Amniotic stem cell (primary cell): Measurements from ENCODE around the gene IGF1.

Experiments used
- DNase-seq: peaks from one replicate; lab custom pipeline; 2025; lab: John Stamatoyannopoulos, UW

Gene IGF1

DNA sequence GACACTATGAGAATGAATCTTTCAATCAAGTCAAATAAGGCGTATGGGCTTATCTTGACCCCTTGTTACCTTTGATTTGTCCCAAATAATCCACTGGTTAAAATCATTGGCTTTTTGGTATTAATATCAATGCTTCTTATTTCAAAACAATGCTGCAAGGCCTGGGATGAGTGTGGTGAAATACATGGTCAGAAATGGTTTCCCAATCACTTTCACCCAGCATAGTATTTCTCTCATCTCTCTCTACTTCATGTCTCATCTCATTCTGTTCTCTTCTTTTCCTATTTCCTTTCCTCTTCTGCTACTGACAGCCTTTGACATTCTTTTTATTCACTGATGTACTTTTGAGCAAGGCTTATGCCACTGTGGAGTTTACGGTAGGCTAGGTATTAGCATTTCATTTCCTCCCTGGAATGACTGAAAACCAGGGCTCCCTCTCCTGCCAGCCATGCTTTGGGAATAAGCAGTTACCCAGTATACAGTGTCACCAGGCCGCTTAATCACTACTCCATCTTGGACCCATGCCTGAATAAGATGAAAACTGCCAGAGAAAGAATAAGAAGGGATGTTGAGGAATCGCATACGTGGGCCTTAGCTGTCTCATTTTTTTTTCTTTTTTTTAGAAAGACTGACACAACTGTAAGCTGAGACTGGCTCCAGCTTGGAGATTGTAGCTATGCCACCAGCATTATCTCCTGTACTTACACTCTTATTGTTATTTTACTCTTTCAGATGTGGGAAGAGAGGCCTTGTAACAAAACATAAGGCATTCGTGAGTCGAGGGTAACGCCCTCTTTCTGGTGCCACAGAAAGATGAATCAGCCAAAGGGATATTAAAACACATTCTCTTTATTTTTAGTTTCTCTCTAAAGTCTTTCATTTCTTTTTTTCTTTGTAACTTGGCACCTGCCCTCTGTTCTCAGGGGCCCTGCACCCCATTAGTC is 53.5 kb downstream of the IGF1 start:
- no peak for DNase-seq

DNA sequence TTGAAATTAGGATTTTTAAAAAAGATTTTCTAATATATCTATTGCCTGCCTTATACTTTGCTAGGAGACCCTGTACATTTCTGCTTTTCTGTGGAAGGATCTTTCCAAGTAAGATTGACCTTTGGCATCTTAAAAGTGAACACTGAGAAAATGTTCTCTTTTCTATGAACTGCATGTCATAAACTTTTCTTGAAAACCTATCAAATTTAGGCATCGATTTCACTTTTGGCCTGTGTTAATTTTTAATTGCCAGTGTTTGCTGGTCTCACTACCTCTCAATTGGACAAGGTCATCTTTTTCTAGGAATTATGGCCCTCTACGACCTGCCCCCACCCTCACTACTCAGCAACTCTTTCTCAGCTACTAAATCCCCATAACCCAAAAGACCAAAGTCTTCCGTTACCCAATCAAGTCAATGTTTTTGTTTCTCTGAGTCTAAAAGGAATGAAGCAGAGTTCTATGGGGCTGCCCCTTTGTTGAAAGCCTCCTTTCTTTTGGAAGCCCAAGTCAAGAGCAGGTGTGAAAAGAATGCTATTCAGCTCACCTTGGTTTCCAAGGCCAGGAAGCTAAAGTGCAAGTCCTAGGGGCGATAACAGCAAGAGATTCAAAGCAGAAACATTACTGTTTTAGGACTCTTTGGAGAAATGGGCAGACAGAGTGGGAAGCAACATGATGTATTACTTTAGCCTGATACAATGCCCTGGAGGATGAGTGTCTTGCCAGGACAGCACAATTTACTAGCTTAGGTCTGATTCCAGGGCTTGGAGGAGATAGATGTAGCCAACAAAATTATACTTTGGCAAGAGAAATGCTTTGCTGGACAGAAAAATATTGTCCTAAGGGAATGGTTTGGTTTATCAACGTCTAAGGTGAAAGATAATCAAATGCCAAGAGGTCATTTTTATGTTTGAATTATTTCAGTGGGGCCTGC is 55.0 kb downstream of the IGF1 start:
- DNase-seq: no peak

- DNase-seq: no peak
Observed at GRCh38 chr12:102423462-102423861, 56.9 kb downstream of the IGF1 start.

DNA sequence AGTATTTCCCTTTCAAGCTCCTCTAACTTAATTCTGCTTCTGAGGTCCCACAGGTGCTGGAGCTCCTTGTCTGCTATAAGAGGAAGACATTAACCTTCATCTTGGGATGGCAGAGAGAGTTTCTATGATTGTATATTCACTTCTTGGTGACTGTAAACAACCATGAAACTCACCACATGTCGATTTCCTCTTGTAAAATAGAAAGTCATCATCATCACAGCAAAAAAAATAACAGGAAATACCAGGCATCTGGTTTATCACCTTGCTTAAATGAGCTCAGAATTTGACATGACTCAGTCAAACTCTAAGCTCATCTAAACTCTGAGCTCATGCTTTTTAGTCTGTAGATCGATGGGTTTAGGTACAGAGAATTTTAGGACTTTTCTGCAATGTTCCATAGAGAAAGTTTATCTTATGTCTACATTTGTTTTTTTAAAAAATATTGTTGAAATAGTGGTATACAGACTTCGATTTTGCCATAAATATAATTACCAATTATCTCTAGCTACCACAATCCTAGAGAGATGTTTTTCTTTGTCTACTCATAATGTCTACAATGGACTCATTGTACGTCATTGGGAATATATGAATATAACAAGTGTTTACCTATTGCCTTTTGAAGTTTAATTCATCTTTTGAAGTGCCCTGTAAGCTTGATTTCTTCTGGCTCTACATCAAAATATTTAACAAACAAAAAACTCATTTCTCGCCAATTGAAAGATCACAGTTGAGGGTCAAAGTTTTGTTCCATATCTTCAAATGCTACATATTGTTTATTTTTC is 58.4 kb downstream of the IGF1 start:
- no peak for DNase-seq

- no peak for DNase-seq
Observed at GRCh38 chr12:102419094-102419764, 61.1 kb downstream of the IGF1 start.

GRCh38 chr12:102417055-102417454 is 63.3 kb downstream of the IGF1 start:
- no peak for DNase-seq

DNA sequence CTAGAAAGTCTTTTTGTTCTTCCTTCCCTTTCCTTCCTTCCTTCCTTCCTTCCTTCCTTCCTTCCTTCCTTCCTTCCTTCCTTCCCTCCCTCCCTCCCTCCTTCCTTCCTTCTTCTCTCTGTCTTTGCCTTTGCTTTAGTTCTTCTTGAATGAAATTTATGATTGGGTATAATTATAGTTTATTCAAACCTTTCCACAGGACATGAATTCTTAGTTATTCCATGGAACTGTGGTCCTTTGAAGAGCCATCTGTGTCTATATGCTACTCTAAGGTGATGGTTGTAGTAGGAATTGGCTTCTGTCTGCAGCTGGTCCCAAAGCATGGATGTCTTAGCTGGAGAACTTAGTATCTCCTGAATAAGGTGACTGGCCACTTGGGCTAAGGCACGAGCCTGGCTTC is 64.8 kb downstream of the IGF1 start:
- no peak for DNase-seq

DNA sequence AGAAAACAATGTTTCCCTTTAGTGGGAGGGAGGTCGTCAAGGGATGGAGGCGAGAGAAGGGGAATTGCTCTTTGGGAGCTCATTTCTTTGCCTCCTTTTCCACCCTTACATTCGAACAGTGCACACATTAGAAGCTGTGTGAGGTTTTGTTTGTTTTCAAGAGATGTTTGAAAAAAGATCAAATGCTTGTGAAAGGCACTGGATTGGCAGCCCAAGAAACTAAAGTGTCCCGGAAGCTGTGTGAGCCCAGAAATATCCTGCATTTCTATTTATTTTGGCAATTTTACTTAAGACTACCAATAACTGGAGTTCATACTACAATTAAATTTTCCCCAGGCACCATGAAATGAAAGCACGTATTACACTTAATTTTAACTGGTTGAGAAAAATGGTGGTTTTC is 67.0 kb downstream of the IGF1 start:
- DNase-seq: no peak

- DNase-seq: no peak
Observed at GRCh38 chr12:102410511-102410910, 69.9 kb downstream of the IGF1 start.

- DNase-seq: no peak
Observed at GRCh38 chr12:102408487-102409297, 71.7 kb downstream of the IGF1 start.

DNA sequence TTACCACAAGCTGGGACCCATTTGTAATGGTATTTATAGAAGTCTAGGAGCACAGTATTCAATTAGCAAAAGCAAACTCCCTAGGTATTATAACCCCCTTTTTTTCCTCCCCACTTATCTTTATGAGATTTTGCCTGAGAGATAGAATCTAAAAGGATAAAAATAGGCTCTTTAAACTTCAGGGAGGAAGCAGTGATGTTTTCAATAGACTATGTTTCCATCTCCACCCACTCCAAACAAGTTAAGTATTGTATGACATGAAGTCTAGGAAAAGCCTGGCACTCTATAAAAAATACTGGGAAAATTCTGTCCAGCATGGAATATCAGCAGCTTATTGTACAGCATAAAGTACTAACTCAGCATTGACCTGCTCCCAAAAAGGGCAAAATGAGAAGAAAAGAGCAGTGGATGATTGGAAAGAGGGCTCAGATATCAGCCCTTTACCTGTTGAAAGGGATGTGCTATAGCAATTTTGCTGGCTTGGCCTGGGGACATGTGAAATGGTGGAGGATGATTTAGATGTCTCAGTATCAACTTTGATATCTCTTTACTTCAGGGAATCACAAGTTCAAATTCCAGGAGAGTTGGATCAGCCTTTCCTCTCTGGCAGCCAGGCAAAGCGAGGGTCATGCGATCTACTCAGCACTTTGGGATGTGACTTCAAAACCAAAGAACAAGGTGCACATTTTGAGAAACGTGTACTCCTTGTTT is 72.4 kb downstream of the IGF1 start:
- DNase-seq: no peak

- no peak for DNase-seq
Observed at GRCh38 chr12:102406033-102406584, 74.3 kb downstream of the IGF1 start.

DNA sequence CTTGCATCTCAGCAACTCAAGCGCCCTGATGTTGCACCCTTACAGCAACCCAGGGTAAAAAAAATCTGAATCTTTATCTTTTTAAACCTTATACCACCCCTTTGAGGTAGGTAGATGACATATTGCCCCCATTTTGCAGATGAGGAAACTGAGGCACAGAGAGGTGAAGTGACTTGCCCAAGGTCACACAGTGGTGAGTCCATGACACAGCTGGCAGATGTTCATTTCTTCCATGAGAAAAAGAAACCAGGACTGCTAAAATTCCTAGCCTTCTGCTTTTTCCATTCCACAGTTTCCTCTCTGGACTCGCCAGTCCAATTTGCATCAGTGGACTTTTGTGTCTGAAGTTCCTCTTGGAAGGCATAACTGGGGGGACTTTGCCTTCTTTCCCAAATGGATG is 79.3 kb downstream of the IGF1 start:
- no peak for DNase-seq

- no peak for DNase-seq
Observed at GRCh38 chr12:102399653-102400052, 80.7 kb downstream of the IGF1 start.

GRCh38 chr12:102396276-102396675 is 84.1 kb downstream of the IGF1 start:
- no peak for DNase-seq

DNA sequence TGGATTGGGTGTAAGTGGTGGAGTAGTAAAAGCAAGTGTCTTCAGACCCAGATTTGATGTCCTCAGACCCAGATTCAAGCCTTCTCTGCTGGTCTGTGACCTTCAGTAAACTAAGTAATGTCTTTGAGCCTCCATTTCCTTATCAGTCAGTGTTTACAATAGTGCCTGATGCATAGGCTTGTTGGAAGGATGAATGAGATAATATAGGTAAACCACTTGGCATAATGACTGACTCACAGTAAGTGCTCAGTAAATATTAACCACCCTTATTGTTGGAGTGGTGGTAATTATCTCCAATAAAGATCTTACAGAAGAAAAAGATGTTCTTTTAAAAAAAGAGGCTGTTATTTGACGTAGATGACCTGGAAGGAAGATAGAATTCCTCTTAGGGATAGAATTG is 86.2 kb downstream of the IGF1 start:
- no peak for DNase-seq

DNA sequence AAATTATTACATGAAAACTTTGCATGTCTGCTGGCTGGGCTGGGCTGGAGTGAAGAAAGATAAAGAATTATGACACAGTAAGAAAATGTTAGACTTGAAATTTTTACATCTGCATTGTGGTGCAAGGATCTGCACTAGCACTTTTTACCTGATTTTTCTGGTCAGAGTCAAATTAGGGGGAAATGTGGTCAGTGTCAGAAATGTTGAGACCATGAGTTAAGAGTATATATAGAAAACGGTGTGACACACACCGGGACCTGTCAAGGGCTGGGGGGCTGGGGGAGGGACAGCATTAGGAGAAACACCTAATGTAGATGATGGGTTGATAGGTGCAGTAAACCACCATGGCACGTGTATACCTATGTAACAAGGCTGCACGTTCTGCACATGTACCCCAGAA is 90.3 kb downstream of the IGF1 start:
- no peak for DNase-seq

DNA sequence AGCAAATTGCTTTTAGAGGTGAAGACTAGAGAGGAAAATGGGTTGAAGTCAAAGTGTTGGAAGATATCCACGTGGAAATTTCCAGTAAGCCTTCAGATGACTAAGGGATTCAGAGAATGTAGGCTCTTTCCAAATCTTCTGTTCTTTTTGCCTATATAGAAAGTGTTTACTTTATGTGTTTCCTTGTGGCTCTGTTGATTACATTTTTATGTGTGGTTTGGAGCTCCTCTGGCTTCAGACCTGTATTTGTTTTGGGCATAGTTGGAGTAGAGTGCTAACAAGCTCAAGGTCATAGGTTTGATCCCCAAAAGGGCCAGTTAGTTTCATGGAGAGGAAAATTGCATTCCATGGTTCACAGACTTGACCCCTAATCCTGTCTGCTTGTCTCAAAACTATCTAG is 91.9 kb downstream of the IGF1 start:
- DNase-seq: no peak

GRCh38 chr12:102385343-102385742 is 95.0 kb downstream of the IGF1 start:
- no peak for DNase-seq
